HG03558 (cell line): ENCODE data around the gene GEMIN7.
A peak's percentile ranks its signal among the peaks of the same experiment; 100 is the strongest.

Source experiments
- ATAC-seq: cut with Tn5 transposase; IDR thresholded peaks from one replicate; pipeline ENCODE4 v1.9.1; 2021; ENCODE audit warnings: moderate number of reproducible peaks; ENCODE audit not compliant: unreplicated experiment; ENCODE audit errors: extremely low read depth

The GEMIN7 gene

DNA sequence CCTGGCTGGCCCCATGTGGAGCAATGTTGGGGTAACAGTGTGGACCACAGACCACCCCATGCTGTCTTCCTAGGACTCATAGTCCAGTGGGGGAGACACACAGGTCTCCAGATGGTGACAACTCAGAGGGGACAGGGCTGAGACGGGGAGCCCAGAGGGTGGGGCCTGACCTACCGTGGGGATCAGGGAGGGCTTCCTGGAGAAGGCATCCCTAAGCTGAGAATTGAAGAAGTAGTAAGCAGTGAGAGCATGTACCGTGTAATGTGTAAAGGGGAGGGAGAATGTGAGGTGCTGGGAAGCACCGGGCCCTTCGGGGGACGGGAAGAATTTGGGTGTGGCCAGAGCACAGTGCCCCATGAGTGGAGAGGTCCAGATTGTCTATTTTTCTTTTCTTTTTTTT is 45.0 kb downstream of the GEMIN7 start:
- no peak for ATAC-seq

DNA sequence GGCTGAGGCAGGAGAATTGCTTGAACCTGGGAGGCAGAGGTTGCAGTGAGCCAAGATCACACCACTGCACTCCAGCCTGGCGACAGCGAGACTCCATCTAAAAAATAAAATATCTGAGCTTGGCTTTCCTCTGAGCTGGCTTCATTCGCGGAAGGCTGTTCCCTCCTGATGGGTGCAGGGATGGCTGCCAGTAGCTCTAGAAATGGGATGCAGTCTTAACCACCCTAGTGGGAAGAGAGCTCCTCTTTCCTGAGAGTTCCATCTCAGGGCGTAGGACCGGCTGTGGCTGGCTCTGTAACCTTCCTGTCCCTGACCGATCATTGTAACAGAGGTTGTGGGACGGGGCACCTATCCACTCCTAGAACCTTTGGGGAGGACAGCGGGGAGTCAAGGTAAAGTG is 46.3 kb downstream of the GEMIN7 start:
- no peak for ATAC-seq

DNA sequence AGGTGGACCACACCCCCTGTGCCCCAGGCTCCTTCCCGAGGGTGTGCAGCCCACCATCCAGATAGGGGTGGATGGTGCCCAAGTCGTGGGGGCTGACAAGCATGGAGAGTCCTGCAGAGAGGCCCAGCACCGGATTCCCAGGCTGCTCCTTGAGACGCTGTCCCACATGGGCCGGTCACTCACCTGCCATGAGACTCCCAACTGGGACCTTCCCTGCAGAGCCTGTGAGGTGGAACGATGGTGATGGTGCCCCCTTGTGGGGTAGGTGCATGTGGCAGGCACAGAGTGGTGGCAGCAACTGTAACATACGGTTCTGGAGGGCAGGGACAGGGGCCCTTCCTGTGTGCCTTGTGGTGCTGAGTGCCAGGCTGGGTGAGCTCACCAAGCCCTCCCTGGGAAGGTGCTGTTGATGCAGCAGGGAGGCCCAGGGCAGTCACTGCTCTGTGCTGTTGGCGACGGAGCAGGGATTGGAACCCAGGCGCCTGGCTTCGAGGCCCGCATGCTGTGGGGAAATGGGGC is 47.0 kb downstream of the GEMIN7 start:
- no peak for ATAC-seq

DNA sequence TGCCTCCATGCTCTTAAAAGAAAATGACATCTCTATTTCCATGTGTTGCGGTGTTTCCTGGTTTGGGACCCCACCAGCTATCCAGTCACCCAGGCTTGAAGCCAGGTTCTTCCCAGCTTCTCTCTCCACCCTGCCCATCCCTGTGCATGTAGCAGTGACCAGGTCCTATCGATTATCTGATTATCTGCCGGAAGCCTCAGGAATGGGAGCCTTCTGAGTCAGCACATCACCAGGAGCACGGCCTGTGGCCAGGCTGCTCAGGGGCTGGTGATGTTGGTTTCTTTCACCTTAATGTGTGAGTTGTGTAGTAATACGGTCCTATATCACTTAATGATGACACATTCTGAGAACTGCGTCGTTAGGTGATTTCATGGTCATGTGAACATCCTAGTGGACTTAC is 47.6 kb downstream of the GEMIN7 start:
- ATAC-seq: no peak

DNA sequence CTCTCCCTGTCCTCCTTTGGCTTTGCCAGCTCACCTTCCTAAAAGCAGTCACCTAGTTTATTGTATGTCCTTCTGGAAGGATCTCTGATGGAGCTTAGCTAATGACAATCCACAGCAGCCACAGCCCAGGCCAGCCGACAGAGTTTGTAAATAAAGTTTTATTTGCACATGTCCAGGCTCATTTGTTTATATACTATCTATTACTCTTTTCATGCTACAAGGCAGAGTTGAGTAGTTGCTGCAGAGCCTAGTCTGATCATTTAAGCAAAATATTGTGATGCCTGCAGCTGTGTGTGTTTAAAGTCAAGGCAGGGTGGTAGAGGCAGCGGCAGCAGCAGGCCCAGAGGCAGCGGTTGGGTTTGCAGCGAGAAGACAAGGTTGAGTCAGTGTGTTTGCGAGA is 49.1 kb downstream of the GEMIN7 start:
- no peak for ATAC-seq

DNA sequence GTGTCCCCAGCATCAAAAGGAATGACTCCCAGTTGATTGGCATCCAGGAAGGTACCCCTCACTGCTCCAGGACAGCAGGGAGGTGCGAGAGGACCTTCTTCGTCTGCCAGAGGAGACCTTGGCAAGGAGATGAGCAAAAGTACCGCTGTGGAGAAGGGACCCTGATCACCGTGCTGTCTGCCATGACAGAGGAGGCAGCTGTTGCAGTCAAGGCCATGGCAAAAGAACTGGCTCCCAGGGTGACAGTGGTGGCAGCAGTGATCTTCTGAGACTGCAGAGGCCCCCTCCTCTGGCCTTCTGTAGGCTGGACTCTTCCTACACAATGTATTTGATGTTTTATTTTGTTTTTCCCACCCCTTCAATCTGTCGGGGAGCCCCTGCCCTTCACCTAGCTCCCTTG is 49.7 kb downstream of the GEMIN7 start:
- no peak for ATAC-seq

DNA sequence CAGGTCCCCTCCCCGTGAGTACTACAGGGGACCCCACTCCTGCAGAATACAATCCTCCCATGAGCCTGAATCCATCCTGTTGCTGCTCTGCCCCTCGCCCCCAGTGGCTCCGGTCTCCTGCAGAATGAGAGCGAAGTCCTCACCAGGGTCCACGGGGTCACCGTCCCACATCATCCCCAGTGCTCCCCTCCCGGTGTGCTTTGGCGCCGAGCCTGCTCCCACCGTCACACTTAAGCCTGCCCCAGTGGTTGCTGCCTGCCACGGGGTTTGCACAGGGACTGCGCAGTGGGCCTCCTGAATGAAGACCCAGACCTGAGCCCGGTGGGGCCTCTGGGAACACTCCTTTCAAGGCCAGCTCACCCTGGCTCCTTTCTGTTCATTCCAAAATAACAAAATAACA is 51.2 kb downstream of the GEMIN7 start:
- ATAC-seq: no peak

DNA sequence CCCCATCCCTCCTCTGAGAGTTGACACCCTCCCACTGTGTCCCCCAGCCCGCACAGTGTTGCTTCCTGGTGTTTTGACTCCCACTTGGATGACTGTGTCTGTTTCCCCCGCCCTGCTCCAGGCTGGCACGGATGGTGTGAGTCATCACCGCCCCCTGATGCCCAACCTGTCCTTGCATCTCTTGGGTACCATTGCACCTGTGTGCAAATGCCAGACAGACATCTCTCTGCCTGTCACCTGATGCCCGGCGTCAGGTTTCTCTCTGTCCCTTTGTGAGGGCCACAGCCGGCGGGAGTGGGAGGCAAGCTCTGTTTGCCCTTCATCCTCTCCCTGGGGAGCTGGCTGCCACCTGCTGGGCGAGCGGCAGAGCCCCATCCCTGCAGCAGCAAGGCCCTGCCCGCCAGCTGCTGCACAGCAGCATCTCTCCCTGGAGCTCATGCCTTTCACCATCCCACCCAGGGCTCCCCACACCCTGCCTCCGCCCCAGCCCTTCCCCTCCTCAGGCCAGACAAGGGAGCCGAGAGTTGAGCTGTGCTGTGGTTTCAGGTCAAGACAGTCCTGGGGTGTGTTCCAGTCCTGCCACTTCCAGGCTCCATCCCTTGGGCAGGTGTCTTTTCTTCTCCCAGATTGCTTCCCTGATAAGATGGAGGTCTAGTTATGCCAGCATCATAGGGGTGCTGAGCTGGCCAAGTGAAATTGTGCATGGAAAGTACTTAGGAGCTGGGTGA is 52.0 kb downstream of the GEMIN7 start:
- ATAC-seq: no peak

DNA sequence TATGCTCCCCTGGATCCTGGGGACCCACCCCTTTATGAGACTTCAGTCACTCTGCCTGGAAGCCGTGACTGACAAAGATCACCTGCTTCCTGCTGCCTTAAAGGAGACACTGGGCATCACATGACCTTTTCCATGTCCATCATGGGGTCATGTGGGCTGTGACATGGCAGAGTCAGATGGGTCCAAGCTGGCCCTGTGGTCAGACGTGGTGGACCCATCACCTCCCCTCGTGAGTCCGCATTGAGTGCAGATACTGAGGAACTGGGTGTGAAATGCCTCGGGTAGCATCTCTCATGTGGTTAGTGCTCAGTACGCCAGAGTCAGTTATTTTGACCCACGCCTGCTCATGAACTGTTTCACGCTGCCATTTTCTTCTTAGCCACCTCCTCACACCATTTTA is 54.6 kb downstream of the GEMIN7 start:
- ATAC-seq: no peak

DNA sequence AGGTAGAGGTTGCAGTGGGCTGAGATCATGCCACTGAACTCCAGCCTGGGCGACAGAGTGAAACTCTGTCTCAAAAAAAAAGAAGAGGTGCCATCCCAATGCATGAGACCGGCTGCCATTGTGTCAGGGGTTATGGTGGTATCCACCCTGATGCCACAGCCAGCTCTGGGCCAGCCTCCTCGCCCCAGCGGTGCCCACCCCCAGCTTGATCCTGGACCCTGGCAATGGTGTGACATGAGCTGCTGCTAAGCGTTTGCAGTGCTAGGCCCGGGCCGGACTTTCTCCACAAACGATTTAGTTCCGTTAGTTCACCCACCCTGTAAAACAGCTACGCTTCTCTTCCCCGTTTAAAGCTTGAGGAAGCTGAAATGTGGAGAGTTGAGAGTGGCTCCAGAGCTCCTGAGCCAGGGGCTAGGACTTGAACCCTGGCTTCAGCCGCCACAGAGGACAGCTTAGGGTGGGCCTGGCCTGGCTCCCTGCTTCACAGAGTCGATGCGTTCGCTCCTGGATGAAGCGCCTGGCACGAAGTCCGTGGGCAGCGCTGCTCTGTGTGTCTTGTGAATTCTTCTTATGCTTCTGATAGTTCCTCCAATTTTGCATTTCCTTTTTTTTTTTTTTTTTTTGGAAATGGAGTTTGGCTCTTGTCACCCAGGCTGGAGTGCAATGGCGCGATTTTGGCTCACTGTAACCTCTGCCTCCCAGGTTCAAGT is 56.3 kb downstream of the GEMIN7 start:
- ATAC-seq: no peak

DNA sequence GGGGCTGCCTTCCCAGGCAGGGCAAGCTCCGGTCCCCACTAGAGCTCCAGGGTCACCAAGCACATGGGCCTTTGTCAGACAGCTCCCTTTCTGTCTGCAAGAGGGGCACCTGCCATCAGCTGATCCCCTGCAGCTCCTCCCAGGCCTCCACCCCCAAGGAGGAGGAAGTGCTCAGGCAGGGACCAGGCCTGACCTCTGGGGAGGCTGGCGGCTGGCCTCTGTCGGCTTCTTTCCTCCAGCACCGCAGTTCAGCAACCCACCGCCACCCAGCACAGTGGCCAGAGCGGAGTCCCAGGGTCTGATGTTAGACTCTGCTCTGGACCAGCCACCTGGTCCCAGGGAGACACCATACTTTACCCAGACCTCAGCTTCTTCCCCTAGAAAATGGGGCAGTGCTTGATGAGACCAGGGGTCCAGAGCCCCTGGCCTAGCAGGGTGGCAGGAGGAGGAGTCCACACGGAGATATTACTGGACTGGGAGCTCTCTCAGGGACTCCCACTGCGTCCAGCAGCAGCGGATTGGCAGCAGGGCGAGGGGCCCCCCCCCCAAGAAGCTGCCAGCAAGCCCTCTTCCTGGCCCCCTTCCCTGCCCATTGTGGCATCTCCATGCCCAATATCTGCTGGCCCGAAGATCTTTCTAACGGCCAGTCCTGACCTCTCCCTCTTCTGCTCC is 57.6 kb downstream of the GEMIN7 start:
- ATAC-seq: no peak

DNA sequence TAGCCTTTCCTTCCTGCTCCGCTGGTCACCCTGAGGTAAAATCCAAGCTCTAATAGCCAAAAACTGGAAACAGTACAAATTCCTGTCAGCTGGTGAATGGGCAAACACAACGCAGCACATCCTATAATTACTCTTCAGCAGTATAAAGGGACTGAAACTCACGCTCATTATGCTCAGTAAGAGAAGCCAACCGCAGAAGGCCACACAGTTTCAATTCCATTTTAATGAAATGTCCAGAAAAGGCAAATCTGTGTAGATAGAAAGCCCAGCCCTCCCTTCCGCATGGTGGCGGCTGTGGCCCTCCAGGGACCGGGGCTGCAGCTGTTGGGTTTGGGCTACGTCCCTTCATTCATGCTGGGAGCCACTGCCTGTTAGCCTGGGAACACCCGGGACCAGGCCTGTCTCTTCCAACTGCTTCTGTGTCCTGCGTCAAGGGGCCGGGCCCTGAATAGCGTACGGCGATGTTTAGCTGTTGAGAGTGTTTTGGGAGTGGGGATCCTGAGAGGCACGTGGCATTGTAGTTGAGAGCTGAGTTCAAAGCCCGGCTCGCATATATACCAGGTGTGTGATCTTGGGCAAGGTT is 58.2 kb downstream of the GEMIN7 start:
- ATAC-seq: peak; percentile 65

DNA sequence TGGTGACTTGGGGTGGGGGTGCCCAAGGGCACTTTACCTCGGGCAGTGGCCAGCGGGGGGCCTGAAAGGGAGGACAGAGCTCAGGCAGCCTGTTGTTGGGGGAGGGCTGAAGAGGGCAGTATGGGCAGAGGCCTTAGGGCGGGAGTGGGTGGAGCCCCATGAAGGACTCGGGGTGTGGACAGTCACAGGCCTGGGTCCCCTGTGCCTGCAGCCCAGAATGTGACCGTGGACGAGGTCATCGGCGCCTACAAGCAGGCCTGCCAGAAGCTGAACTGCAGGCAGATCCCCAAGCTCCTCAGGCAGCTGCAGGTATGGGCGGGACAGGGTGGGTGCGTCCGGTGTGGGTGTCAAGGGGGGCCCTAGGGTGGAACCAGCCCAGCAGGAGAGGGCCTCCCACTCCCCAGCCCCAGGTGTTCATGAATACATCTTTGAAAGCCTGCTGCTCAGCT is 59.3 kb downstream of the GEMIN7 start:
- no peak for ATAC-seq

DNA sequence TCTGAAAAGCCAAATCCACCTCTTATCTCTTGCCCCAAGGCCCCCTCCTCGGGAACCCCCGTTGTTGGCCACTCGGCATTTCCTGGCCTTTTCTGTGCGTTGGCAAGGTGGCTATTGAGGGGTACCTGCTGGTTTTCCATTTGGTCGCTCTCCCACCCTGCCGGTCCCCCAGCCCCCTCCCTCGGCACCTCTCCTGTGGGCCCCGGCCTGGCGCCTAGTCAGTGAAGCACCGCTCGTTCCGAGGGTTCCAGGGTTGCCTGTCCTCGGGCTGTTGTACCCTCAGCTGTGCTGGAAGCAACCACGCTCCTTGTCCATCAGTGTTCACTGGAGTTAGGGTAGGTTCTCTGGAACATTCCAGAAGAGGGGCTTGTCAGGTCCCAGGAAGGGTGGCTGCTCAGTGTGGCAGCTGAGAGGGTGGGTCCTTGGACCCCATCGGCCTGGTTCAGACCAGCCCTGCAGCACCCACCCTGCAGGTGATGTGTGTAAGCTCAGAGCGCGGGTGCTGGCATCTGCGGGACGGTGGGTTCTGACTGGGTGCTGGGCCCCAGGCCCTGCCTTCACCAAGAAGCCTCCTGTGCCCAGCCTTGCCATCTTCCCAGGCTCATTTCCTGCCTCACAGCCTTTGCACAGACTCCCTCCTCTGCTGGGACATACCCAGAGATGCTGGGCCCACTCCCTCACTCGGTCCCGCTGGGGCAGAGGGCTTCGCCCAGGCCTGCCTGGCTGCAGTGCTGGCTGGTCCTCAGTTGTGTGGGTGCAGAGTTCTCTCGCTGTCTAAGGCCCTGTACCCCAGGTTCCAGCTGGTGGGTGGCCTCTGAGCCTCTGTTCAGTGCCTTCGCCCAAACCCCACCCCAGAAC is 60.5 kb downstream of the GEMIN7 start:
- no peak for ATAC-seq

DNA sequence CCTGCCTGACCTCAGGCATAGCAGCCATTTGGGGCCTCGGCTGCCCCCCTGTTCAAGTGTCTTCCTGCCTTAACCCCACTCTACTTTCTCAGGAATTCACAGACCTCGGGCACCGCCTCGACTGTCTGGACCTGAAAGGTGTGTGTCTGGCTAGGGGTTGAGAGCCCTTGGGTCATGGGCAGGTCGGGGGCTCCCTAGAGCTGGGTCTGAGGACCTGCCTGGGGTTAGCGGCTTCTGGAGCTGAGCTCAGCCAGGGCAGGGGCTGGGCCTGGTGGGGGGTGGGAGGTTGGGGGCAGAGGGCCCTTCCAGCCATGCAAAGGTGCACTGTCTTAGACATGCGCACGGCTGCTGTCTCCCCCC is 61.1 kb downstream of the GEMIN7 start:
- no peak for ATAC-seq

DNA sequence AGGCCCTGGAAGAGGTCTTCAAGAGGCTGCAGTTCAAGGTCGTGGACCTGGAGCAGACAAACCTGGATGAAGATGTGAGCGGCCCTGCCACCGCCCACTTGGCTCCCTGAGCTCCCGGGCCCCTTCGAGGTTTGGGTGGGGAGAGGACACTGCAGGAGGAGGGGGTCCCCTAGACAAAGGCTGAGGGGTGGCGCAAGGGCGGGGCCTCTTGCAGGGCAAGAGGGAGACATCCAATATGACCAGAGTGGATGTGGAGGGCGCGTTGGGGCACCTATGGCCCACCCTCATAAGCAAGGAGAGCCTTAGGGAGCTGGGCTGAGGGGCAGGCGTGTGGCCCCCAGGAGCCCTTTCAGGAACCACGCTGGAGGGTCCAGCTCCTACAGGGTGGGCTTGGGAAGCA is 61.5 kb downstream of the GEMIN7 start:
- ATAC-seq: no peak
